H1 (cell line): ENCODE measurements around the gene GNA12.

ENCODE experiments used
- CEBPB ChIP-seq: IDR thresholded peaks from 2 replicates; pipeline ENCODE4 v1.6.1; 2012; ENCODE audit warnings: low read depth, low read length
- EZH2 ChIP-seq: fragments of 200-600 bp; sonication (generic); IDR thresholded peaks from 2 replicates; pipeline ENCODE4 v1.7.1; 2012; ENCODE audit warnings: low read depth, mild to moderate bottlenecking, moderate library complexity, low read length, inconsistent platforms; ENCODE audit not compliant: severe bottlenecking
- FOSL1 ChIP-seq: IDR thresholded peaks from 2 replicates; pipeline ENCODE4 v1.6.1; 2011; ENCODE audit warnings: mild to moderate bottlenecking, low read depth, low read length, moderate library complexity; ENCODE audit not compliant: insufficient read depth
- TBP ChIP-seq: IDR thresholded peaks from 2 replicates; pipeline ENCODE4 v1.6.1; 2011; ENCODE audit warnings: low read depth, low read length, improper control_type of control experiment

GRCh38 chr7:2711895-2712675 lies 132.0 kb downstream of the GNA12 start:
- TF ChIP-seq CEBPB = no peak
- TF ChIP-seq TBP = no peak
- TF ChIP-seq EZH2 = no peak
- no peak for TF ChIP-seq FOSL1
